RCC 7860 (cell line): ENCODE results near the gene ERC1.
A peak's percentile ranks its signal among the peaks of the same experiment; 100 is the strongest.

Experiments used
- DNase-seq: peaks from one replicate; pipeline ENCODE4 v3.0.0-alpha.2; 2015; ENCODE audit warnings: low spot score
- FAIRE-seq: peaks from 2 replicates; lab custom pipeline; 2012; peaks lifted over from hg19 to GRCh38; lab: Jason Lieb, UNC

The ERC1 gene

GRCh38 chr12:990661-991349, at the start of gene ERC1:
ERC1 (plus strand) TSS chr12:991223; CDS start chr12:1027904, 36,681 bp downstream.
- DNase-seq (peak; percentile 66), FAIRE-seq (no peak)

- no peak for FAIRE-seq
- DNase-seq = no peak
These were observed 48.0 kb upstream of the ERC1 start for GRCh38 chr12:943051-943450.

- FAIRE-seq (no peak), DNase-seq (no peak)
These were observed 46.8 kb upstream of the ERC1 start for GRCh38 chr12:944211-944610.

- DNase-seq = no peak
- FAIRE-seq = no peak
These were observed 44.8 kb upstream of the ERC1 start for GRCh38 chr12:946212-946611.

GRCh38 chr12:946631-947030, 44.4 kb upstream of the ERC1 start:
- DNase-seq = no peak
- FAIRE-seq = no peak

GRCh38 chr12:948238-948637, 42.8 kb upstream of the ERC1 start:
- no peak for DNase-seq
- FAIRE-seq = no peak

GRCh38 chr12:949453-950191, 41.4 kb upstream of the ERC1 start, which contains the start of gene RAD52:
RAD52 (minus strand) TSS chr12:949694; CDS start chr12:933058, 16,636 bp downstream.
- DNase-seq = peak; percentile 95
- peak; percentile 85 for FAIRE-seq

- no peak for FAIRE-seq
- DNase-seq = no peak
These were observed 39.8 kb upstream of the ERC1 start for GRCh38 chr12:951176-951575.

GRCh38 chr12:953776-954175, 37.2 kb upstream of the ERC1 start:
- peak; percentile 28 for DNase-seq
- no peak for FAIRE-seq

GRCh38 chr12:954741-955140, 36.3 kb upstream of the ERC1 start:
- FAIRE-seq (no peak), DNase-seq (no peak)

GRCh38 chr12:955939-956338, 35.1 kb upstream of the ERC1 start:
- DNase-seq (no peak), FAIRE-seq (no peak)

GRCh38 chr12:958588-959123, 32.4 kb upstream of the ERC1 start:
- DNase-seq (no peak), FAIRE-seq (no peak)

- FAIRE-seq (no peak), DNase-seq (no peak)
These were observed 24.3 kb upstream of the ERC1 start for GRCh38 chr12:966724-967123.

- DNase-seq (no peak), FAIRE-seq (no peak)
These were observed 23.4 kb upstream of the ERC1 start for GRCh38 chr12:967641-968040.

- no peak for DNase-seq
- FAIRE-seq = no peak
These were observed 22.5 kb upstream of the ERC1 start for GRCh38 chr12:968545-968944.

- DNase-seq (no peak), FAIRE-seq (no peak)
These were observed 21.2 kb upstream of the ERC1 start for GRCh38 chr12:969821-970220.

- FAIRE-seq = no peak
- no peak for DNase-seq
These were observed 19.0 kb upstream of the ERC1 start for GRCh38 chr12:971991-972390.

- DNase-seq (no peak), FAIRE-seq (no peak)
These were observed 16.7 kb upstream of the ERC1 start for GRCh38 chr12:974271-974862.

- DNase-seq (no peak), FAIRE-seq (no peak)
These were observed 14.4 kb upstream of the ERC1 start for GRCh38 chr12:976644-977043.

- FAIRE-seq (no peak), DNase-seq (no peak)
These were observed 13.9 kb upstream of the ERC1 start for GRCh38 chr12:977156-977555.

GRCh38 chr12:979349-979748, 11.7 kb upstream of the ERC1 start:
- FAIRE-seq (no peak), DNase-seq (no peak)
